ENCODE measurements around the gene CDC6. TPM values are rescaled to one million over a fixed set of nuclear protein-coding genes. Genes with fewer than 3 reads are reported as not detected.

The CDC6 gene
- total and polyA plus RNA-seq, 2 of the 8 experiments (the other 6 are each of a cell fraction or from before 2014, with no cell fraction given): 50.5 to 140 TPM

DNA sequence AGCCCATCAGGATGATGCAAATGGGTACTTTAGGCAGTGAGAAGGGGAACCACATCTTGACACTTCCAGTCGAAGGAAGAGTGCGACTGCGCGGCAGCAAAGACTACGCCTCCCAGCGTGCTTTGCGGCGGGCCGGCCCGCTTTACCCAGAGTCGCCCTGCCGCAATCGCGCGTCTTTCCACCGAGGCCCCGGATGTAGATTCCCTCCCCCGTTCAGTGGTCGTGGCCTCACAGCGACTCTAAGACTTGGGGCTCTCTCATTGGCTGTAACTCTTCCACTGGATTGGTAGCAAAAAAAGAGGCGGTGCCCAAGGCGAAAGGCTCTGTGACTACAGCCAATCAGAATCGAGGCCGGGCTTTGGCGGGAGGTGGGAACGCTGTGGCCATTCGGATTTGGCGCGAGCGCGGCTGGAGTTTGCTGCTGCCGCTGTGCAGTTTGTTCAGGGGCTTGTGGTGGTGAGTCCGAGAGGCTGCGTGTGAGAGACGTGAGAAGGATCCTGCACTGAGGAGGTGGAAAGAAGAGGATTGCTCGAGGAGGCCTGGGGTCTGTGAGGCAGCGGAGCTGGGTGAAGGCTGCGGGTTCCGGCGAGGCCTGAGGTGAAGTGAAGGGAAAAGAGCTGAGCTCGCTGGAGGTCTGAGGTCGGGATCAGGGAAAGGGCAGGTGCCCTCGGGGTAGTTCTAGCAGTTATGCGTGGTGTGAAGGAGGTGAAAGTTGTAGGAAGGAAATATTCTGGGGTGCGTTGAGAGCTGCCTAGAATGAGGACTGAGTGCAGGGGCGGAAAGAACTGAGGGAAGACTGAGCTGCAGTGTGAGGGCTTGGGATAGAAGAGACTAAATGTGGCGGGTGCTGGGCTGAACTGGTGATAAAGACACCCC is at the start of gene CDC6 (continued):
- TF ChIP-seq, protein P1, sequence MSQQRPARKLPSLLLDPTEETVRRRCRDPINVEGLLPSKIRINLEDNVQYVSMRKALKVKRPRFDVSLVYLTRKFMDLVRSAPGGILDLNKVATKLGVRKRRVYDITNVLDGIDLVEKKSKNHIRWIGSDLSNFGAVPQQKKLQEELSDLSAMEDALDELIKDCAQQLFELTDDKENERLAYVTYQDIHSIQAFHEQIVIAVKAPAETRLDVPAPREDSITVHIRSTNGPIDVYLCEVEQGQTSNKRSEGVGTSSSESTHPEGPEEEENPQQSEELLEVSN (IDR thresholded peaks at IDR 0.05): peak; percentile 91
- TF ChIP-seq CTBP2 (IDR thresholded peaks at IDR 0.05; ENCODE audit: borderline replicate concordance, insufficient read depth, insufficient read length, low read length) (no peak), SP1 (IDR thresholded peaks at IDR 0.05; ENCODE audit: low read depth, low read length) (peak; percentile 78; the same call in 1 of the 2 replicates), BACH1 (IDR thresholded peaks at IDR 0.05; ENCODE audit: low read length) (no peak), CREB1 (IDR thresholded peaks at IDR 0.05) (peak; percentile 85), TAF1 (IDR thresholded peaks at IDR 0.05; ENCODE audit: low read depth, low read length) (peak; percentile 99), POLR2AphosphoS5 (IDR thresholded peaks at IDR 0.05; ENCODE audit: low read depth, low read length) (peak; percentile 95), BCL11A (IDR thresholded peaks at IDR 0.05; ENCODE audit: low read depth in 2 of 2, low read length in 2 of 2) (no peak), NANOG (IDR thresholded peaks at IDR 0.05; ENCODE audit: insufficient read depth, low read depth, low read length, poor library complexity, severe bottlenecking) (no peak), ASH2L (IDR thresholded peaks at IDR 0.05; ENCODE audit: low read length) (peak; percentile 24), ZNF274 (IDR thresholded peaks at IDR 0.05; ENCODE audit: borderline replicate concordance, extremely low read depth, low read length) (no peak), GTF2F1 (IDR thresholded peaks at IDR 0.05; ENCODE audit: borderline replicate concordance, low read depth, low read length) (peak; percentile 59; the same call in 1 of the 2 replicates), HDAC2 (IDR thresholded peaks at IDR 0.05; ENCODE audit: borderline replicate concordance in 1 of 2, low read depth in 2 of 2, low read length in 2 of 2) (peak in 1 of 2 experiments; percentile 39; a peak in 1 of 4 replicates), SP4 (IDR thresholded peaks at IDR 0.05; ENCODE audit: low read length) (peak; percentile 35; the same call in 1 of the 2 replicates), SIN3A (conservative IDR thresholded peaks at IDR 0.05 in 1 of 2, IDR thresholded peaks at IDR 0.05 in 1 of 2; ENCODE audit: low read depth in 1 of 2, low read length in 2 of 2) (peak in 1 of 2 experiments; percentile 82; a peak in 1 of 4 replicates), NRF1 (IDR thresholded peaks at IDR 0.05; ENCODE audit: low read depth, low read length) (peak; percentile 50), SP2 (IDR thresholded peaks at IDR 0.05; ENCODE audit: low read length) (peak; percentile 11; the same call in 1 of the 2 replicates), TBP (IDR thresholded peaks at IDR 0.05; ENCODE audit: low read depth, low read length) (peak; percentile 92)
- TF ChIP-seq, protein P2, sequence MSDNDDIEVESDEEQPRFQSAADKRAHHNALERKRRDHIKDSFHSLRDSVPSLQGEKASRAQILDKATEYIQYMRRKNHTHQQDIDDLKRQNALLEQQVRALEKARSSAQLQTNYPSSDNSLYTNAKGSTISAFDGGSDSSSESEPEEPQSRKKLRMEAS (IDR thresholded peaks at IDR 0.05): peak; percentile 56
